Endothelial cell of umbilical vein (primary cell): Measurements from ENCODE around the gene PCBP4.

Experiments used
- FOS ChIP-seq: IDR thresholded peaks from 2 replicates; pipeline ENCODE4 v1.6.1; 2011; ENCODE audit warnings: mild to moderate bottlenecking, low read length, moderate library complexity, borderline replicate concordance; ENCODE audit not compliant: insufficient read depth
- POLR2A ChIP-seq: IDR thresholded peaks from 2 replicates; pipeline ENCODE4 v1.6.1; 2012; ENCODE audit warnings: low read depth, mild to moderate bottlenecking, control low read depth, low read length

- TF ChIP-seq POLR2A (no peak), FOS (no peak)
Measured at GRCh38 chr3:51944451-51945021, 22.7 kb downstream of the PCBP4 start.
